Measurements from ENCODE around the gene WDR86. TPM values are rescaled to one million over a fixed set of nuclear protein-coding genes. Genes with fewer than 3 reads are reported as not detected.

The WDR86 gene
- total RNA-seq, 6 donors from 2014 or later: 1.1 to 17.4 (median 3.9) TPM

- Histone ChIP-seq H3K9me3 (no peaks in the 10 kb centered on the region), H3K4me3 (peak overlapping the region in 3 of 4 donors; percentile 47 to 57 (median 54)), H3K27ac (peak overlapping the region in 1 of 4 donors; percentile 74), H3K4me1 (peaks cover 0 to 9% (median 6%) of the 10 kb centered on the region in 4 donors), H3K27me3 (no peaks in the 10 kb centered on the region), H3K36me3 (no peaks in the 10 kb centered on the region)
- no peak for TF ChIP-seq POLR2AphosphoS5 (IDR thresholded peaks at IDR 0.05)
- TF ChIP-seq CTCF (IDR thresholded peaks at IDR 0.05): no peak
- no peak for TF ChIP-seq EP300 (IDR thresholded peaks at IDR 0.05)
- no peak for TF ChIP-seq POLR2A (IDR thresholded peaks at IDR 0.05)
- no peak for ATAC-seq (ENCODE audit: low FRiP score in 2 of 2)
- DNase-seq: no peak
- WGBS, 2 donors: 61 to 69% methylated on average over 26 of the region's 26 CpGs
Measured at GRCh38 chr7:151447901-151448260, 38.0 kb upstream of the WDR86 start.

- no peak overlapping the region for H3K27ac ChIP-seq
- H3K36me3 ChIP-seq: no peaks in the 10 kb centered on the region
- H3K4me3 ChIP-seq: no peak overlapping the region
- H3K4me1 ChIP-seq: peaks cover 0 to 9% (median 6%) of the 10 kb centered on the region in 4 donors
- H3K27me3 ChIP-seq: no peaks in the 10 kb centered on the region
- no peak for TF ChIP-seq POLR2AphosphoS5 (IDR thresholded peaks at IDR 0.05)
- no peak for TF ChIP-seq CTCF (IDR thresholded peaks at IDR 0.05)
- no peak for TF ChIP-seq EP300 (IDR thresholded peaks at IDR 0.05)
- no peak for TF ChIP-seq POLR2A (IDR thresholded peaks at IDR 0.05)
- 96 to 97% methylated on average over 10 to 18 of the region's 18 CpGs for WGBS, 2 donors
- DNase-seq (peak in 1 of 2 donors; percentile 46), ATAC-seq (ENCODE audit: low FRiP score in 2 of 2) (no peak)
- H3K9me3 ChIP-seq: no peaks in the 10 kb centered on the region
Measured at GRCh38 chr7:151447312-151447711, 37.5 kb upstream of the WDR86 start.

GRCh38 chr7:151446412-151446811 lies 36.6 kb upstream of the WDR86 start:
- Histone ChIP-seq H3K4me3 (no peak overlapping the region), H3K36me3 (no peaks in the 10 kb centered on the region), H3K27me3 (no peaks in the 10 kb centered on the region), H3K27ac (no peak overlapping the region), H3K4me1 (peaks cover 2 to 11% (median 7%) of the 10 kb centered on the region in 4 donors), H3K9me3 (no peaks in the 10 kb centered on the region)
- no peak for DNase-seq
- TF ChIP-seq EP300 (IDR thresholded peaks at IDR 0.05) (no peak), POLR2A (IDR thresholded peaks at IDR 0.05) (no peak), POLR2AphosphoS5 (IDR thresholded peaks at IDR 0.05) (no peak), CTCF (IDR thresholded peaks at IDR 0.05) (no peak)
- ATAC-seq (ENCODE audit: low FRiP score in 2 of 2): no peak
- 86% methylated on average over 2 of the region's 2 CpGs; no CpG with 5 or more reads in 1 of the 2 donors for WGBS, 2 donors

- Histone ChIP-seq H3K4me3 (no peak overlapping the region), H3K27me3 (peaks cover 0 to 2% (median 0%) of the 10 kb centered on the region in 4 donors), H3K36me3 (no peaks in the 10 kb centered on the region), H3K27ac (no peak overlapping the region), H3K4me1 (peaks cover 13 to 29% (median 19%) of the 10 kb centered on the region in 4 donors), H3K9me3 (no peaks in the 10 kb centered on the region)
- ATAC-seq (ENCODE audit: low FRiP score in 2 of 2) (no peak), DNase-seq (no peak)
- 88 to 94% methylated on average over 1 of the region's 1 CpG for WGBS, 2 donors
- TF ChIP-seq POLR2A (IDR thresholded peaks at IDR 0.05) (no peak), CTCF (IDR thresholded peaks at IDR 0.05) (no peak), EP300 (IDR thresholded peaks at IDR 0.05) (no peak), POLR2AphosphoS5 (IDR thresholded peaks at IDR 0.05) (no peak)
Measured at GRCh38 chr7:151444632-151445031, 34.8 kb upstream of the WDR86 start.

- 81 to 83% methylated on average over 10 of the region's 10 CpGs for WGBS, 2 donors
- no peak overlapping the region for H3K4me3 ChIP-seq
- H3K27ac ChIP-seq: no peak overlapping the region
- H3K27me3 ChIP-seq: peaks cover 0 to 4% (median 0%) of the 10 kb centered on the region in 4 donors
- DNase-seq (no peak), ATAC-seq (ENCODE audit: low FRiP score in 2 of 2) (no peak)
- H3K36me3 ChIP-seq: no peaks in the 10 kb centered on the region
- TF ChIP-seq EP300 (IDR thresholded peaks at IDR 0.05) (no peak), CTCF (IDR thresholded peaks at IDR 0.05) (no peak), POLR2A (IDR thresholded peaks at IDR 0.05) (no peak), POLR2AphosphoS5 (IDR thresholded peaks at IDR 0.05) (no peak)
- peaks cover 16 to 25% (median 20%) of the 10 kb centered on the region in 4 donors for H3K4me1 ChIP-seq
- no peaks in the 10 kb centered on the region for H3K9me3 ChIP-seq
Measured at GRCh38 chr7:151442776-151443496, 33.1 kb upstream of the WDR86 start.

All from upper lobe of left lung (tissue), 6 donors.